DMS114 treated with DMSO at 0.1 percent for 48 hours (cell line): ENCODE data around the gene CTAG1A.
"Not testable (repeated sequence)": the region's sequence is repeated elsewhere in the genome, so short reads cannot be mapped to it uniquely, and the experiment has no call there.

ENCODE experiments used
- DNase-seq: peaks from one replicate; lab custom pipeline; 2025; ENCODE audit not compliant: unreplicated experiment; lab: John Stamatoyannopoulos, UW

CTAG1A gene

DNA sequence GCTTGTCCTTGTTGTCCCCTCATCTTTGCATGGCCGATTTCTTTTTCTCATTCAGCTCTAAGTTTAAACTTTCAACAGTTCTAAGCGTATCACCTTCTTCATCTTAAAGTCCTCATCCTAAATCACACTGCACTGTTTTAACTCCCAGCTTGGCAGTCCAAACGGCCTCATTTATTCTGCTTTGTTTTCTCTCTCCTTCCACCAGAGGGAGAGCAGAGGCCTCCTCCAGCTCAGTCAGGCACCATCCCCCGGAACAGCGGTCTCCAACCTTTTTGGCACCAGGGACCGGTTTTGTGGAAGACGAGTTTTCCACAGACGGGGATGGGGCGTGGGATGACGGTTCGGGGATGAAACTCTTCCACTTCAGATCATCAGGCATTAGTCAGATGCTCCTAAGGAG lies 14.6 kb upstream of the CTAG1A start:
- not testable (repeated sequence) for DNase-seq

DNA sequence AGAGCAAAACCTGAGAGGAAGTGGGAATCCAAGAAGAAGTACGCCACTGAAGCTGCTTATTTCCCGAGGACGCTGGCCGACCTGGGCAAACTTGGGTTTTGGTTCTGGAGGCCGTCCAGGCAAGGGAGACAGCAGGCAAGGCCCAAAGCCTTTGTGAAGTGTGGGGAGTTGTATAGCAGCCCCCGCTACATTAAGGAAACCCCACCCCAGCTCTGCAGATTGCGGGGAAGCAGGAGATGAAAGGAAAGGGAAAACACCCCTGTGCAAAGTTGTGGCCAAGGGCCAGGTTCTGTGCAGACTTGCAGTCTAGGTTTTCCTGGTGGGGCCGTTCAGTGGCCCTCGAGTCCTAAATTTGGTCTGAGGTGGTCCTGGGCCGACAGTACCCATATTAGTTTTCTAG lies 11.9 kb upstream of the CTAG1A start:
- DNase-seq = not testable (repeated sequence)

DNA sequence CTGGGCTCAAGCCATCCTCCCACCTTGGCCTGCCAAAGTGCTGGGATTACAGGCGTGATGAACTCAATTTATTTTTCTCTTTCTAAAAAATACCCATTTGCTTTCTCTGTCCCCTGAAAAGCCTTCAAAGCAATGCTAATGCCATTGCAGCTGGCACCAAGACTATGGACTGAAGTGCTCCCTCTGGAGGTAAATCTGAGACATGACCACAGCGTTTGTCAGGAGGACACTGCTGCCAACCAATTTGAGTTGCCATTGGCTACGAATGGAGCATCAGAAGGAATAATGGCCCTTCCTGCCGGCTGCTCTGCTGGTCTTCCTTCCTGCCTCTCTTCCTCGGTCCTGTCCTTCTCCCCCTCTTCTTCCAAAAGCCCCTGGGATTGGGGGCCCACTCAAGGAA lies 9.9 kb upstream of the CTAG1A start:
- not testable (repeated sequence) for DNase-seq

DNA sequence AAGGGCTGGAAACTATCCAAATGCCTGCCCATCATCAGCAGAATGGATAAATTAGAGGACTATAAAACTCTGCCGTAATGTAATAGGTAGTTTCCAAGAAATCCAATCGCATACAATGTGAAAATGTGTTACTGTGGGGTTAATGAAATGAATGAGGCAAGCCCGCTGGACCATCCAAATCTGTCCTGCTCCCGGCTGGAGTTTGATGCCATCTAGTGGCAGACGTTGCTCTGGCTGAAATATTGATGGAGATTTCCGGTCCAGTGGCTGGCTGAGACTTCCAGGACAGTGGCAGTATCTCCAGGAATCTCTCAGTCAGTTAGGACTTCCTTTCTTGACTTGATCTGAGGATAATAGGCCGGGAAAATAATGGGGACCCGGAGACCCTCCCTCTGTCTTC lies 1.9 kb upstream of the CTAG1A start:
- DNase-seq = not testable (repeated sequence)

DNA sequence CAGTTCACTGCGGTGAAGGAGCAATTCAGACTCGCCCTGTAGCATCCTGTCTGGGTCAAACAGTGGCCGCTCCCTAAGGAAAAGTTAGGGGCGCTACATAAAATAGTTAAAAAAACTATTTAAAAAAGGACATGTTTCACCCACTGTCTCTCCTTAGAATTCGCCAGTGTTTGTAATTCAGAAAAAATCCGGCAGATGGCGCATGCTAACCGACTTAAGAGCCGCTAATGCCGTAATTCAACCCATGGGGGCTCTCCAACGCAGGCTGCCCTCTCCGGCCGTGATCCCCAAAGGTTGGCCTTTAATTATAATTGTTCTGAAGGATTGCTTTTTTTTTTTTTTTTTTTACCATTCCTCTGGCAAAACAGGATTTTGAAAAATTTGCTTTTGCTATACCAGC lies 5.5 kb downstream of the CTAG1A start:
- DNase-seq = not testable (repeated sequence)

DNA sequence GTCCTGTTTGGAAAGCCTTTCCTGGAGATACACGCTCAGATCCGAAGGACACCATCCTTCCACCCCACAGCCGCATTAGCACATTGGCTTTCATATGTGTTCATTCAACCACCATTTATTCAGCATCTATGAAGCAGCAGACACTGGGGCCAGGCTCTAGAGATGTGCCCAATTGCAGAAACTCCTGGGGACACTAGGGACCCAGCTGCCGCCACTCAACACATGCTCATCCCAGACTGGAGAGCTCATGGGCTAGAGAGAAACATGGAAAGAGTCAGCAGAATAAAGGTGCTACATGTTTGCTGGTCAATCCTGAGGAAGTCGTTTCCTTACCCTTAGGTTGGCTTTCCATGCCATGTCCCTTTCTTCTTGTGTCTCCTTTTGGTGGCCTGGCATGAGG lies 7.6 kb downstream of the CTAG1A start:
- no peak for DNase-seq

DNA sequence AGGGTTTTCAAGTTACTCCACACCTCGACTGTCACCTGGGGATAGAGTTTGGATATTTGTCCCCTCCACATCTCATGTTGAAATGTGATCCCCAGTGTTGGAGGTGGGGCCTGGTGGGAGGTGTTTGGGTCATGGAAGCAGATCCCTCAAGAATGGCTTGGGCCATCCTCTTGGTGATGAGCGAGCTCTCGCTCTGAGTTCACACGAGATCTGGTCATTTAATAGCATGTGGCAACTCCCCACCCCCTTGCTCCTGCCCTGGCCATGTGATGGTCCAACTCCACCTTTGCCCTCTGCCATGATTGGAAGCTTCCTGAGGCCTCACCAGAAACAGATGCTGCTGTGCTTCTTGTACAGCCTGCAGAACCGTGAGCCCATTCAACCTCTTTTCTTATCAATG lies 8.3 kb downstream of the CTAG1A start:
- no peak for DNase-seq

DNA sequence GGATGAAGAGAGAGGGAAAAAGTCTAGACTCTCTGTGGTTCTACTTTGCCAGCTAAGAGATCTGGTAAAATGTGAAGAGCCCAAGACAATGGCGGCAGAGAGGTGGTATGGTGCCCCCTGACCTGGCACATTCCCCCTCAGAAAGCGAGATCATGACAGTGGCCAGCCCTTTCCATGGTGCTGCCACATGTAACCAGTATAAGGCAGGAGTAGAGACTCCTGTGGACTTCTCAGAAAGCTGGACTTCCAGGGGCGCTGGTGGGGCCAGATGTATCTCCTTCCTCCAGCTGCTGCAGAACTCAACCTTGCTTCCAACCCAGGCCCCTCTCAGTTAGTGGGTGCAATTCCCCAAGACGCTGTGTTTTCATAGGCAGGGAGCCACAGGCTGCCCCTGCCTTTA lies 9.6 kb downstream of the CTAG1A start:
- DNase-seq = no peak

DNA sequence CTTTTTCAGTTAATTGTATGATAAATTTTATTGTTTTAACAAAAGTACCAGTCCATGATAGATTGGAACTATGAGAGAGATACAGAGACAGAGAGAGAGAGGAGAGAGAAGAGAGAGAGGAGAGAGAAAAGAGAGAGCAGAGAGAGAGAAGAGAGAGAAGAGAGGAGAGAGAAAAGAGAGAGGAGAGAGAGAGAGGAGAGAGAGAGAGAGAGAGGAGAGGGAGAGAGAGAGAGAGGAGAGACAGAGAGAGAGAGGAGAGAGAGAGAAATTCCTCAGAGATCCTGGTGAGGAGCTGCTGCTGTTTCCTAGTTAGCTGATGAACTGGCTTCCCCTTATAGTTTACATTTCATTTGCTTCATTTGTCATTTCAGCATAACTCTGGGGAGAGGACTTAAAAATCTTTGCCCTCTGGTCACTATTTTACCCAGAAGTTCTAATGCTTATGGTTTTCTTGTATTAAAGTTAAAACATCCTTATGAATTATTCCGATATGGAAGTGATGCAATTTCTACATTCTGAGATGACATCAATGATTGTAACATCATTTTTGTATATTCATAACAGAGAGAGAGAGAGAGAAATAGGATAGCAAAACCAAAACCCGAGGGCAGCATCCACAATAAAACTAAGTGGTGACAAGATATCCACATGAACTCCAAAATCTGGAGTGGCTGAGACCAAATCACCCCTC lies 10.8 kb downstream of the CTAG1A start:
- DNase-seq = no peak

DNA sequence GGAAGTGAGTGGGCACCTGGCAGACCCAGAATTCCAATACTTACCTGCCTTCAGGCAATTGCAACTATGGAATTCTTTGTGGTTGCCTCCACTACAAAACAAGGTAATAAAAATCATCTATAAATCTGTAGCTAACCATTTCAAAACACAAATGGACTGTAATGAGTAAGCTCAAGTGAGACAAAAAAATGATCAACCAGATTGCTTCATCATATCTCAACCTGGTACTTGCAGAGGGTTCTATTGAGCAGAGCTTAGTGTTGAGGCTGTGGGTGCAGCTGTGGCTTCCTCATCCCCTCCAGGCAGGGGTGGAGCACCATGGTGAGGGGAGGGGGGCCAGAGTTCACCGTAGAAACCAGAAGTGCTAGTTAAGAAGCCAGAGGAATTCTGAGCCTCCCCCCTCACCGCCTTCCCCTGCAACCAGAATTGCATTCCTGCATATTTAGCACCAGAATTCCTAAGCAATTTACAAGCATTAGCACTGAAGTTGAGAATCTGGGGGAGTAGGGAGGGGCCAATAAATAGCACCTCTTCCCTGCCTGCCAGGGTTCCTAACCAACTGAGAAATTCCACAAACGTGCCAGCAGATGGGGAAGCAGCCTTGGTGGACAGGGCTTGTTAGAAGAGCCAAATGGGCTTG lies 11.5 kb downstream of the CTAG1A start:
- no peak for DNase-seq

DNA sequence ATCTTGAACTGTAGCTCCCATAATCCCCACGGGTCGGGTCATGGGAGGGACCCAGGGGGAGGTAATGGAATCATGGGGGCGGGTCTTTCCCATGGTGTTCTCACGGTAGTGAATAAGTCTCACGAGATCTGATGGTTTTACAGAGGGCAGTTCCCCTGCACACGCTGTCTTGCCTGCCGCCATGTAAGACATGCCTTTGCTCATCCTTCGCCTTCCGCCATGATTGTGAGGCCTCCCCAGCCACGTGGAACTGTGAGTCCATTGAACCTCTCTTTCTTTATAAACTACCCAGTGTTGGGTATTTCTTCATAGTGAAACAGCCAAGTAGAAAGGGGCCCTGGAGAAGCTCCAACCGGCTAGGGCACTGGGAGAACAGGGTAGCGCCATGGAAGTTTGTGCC lies 12.3 kb downstream of the CTAG1A start:
- no peak for DNase-seq

DNA sequence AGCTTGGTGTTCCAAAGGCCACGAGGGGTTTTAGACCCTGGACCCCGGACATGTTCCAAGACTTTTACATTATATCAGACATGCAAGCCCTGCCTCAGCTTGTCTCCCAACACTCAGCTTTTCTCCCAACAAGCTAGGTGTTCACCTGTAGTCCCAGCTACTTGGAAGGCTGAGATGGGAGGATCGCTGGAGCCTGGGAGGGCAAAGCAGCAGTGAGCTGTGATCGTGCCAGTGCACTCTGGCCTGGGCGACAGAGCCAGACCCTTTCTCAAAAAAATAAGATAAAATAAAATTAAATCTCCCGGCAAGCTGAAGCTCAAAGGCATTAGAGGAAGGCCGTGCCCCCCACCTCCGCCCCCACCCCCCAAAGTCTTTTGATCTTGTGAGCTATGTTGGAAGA lies 13.7 kb downstream of the CTAG1A start:
- DNase-seq = no peak

DNA sequence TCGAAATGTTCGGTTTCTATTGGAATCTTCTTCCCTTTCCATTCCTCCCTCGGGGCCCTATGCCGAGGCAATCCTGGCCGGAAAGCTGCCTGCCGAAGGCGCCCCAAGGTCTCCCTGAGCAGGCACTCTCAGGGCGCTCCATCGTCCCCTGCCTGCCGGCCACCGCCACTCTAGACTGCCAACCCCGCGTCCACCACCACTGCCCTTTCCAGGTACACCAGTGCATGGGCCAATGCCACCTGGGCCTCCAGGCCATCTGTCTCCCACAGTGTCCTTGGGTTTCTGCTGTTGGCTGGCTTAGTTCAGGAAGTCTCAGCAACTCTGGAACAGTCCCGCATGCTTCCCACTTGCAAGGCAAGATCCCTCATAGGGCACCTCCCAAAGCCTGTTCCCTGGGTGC lies 14.6 kb downstream of the CTAG1A start:
- no peak for DNase-seq

DNA sequence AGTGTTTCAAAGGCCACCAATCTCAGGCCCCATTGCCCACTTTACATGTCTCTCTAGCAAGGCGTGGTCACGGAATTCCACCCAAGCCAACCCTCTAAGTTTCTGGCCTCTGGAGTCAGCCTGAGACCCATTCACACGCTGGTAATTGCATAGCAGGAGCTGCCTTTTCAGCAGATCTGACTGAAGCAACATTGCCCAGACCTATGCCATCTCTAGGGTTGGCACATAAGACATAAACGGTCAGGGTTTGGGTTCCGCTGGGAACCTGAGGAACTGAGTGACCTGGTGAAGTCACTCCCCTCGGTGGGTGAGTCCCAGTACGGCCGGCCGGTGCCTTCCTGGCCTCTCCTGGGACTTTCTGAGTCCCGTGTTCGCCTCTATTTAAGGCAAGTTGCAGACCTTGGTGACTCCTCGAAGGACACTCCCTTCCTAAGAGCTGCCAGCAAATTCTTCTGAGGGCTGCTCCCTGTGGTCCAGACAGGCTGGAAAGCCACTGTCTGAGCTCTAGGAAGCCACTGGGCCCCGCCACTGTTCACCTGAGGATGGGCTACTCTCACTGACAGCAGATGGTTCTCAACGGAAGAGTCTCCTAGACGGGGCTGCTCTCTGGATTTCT lies 15.9 kb downstream of the CTAG1A start:
- DNase-seq = no peak

DNA sequence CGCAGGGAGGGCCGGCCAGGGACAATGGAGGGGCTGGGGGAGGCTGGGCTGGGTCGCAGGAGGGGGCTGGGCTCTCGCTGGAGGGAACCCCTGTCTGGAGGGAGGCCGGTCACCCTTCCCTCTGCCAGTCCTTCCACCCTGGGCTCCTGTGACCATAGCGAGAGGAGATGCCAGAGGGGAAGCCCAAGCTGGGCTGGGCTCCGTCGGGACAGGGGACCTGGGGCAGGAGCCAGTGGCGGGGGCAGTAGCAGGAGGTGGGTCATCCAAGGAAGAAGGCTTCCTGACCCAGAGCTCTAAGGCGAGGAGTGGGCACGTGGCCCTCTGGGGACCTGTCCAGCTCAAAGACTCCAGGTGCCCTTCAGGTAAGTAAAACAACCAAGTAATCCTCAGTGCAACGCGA lies 17.3 kb downstream of the CTAG1A start:
- DNase-seq = no peak

DNA sequence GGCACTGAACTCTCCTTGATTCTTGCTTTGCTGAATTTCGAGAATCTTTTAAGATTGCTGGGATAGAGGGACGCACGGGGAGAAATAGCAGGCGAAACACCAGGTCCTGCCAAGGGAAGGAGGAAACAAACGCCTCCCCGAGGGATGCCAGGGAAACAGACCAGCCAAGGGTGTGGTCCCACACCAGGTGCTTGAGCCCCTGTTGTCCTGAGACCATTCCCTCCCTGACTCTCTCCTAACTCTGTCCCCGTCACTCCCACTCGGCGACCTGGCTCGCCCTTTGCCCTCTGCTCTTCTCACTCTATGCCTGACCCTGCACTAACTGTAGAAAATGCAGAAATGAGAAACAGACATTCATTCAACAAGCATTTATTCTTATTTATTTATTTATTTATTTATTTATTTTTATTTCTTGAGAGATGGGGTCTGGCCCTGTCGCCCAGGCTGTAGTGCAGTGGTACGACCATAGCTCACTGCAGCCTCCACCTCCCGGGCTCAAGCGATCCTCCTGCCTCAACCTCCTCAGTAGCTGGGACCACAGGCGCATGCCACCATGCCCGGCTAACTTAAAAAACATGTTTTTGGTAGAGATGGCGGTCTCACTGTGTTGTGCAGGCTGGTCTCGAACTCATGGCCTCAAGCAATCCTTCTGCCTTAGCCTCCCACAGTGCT lies 18.0 kb downstream of the CTAG1A start:
- DNase-seq = no peak

DNA sequence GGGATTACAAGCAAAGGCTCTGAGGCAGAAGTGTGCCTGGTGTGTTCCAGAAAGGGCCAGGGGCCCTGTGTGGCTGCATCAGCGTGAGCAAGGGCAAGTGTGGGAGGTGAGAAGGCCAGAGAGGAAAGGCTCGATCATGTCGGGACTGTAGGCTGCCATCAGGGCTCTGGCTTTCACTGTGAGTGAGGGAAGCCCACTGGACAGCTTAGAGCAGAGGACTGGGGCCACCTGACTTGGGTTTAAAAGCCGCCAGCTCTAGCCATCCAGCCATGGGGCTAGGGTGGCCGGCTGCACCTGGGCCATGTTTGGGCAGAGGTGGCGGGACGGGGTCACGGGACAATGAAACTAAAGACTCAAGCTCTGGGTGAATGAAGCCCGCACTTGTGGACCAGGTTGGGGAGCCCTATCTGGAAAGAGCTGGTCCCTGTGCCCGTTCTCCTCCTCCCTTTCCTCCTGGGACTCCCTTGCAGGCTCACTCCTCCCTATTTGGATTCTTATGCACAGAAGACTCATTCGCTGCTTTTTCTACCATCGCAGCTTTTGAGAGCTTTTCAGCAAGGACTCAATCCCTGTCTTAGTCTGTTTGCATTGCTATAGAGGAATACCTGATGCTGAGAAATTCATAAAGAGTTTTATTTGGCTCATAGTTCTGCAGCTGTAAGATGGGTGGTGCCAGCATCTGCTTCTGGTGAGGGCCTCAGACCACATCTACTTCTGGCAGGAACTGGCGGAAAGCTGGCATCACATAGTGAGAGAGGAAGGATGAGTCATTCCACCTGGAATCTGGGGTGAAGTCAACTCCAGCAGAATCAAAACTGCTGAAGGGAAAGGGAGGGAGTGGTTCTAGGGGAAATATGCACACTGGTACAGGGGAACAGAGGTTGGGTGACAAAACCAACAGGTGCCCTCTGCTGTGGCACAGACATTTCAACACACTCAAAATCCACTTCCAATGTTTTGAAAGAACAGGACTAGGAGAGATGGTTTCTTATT lies 18.8 kb downstream of the CTAG1A start:
- DNase-seq = no peak

DNA sequence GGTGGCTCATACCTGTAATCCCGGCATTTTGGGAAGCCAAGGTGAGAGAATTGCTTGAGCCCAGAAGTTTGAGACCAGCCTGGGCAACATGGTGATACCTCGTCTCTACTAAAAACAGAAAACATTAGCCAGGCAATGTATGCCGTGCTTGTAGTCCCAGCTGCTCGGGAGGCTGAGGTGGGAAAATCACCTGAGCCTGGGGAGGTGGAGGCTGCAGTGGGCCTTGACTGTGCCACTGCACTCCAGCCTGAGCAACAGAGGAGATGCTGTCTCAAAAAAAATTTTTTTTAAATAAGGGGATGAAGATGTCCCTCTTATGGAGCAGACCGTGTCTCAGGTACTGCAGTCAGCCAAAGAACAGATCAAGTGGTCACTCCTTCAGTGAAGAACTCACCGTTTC lies 20.6 kb downstream of the CTAG1A start:
- DNase-seq = no peak

DNA sequence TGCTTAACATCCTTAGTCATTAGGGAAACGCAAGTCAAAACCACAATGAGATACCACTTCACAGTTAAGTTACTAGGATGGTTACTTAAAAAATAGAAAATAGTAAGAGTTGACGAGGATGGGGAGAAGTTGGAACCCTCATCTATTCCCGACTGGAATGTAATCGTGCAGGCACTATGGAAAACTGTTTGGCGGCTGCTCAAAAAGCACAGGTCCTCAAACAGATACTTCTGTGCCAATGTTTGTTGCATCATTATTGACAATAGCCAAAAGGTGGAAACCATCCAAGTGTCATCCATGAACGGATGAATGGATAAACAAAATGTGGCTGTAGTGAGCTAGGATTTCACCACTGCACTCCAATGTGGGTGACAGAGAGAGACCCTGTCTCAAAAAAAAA lies 22.4 kb downstream of the CTAG1A start:
- no peak for DNase-seq

DNA sequence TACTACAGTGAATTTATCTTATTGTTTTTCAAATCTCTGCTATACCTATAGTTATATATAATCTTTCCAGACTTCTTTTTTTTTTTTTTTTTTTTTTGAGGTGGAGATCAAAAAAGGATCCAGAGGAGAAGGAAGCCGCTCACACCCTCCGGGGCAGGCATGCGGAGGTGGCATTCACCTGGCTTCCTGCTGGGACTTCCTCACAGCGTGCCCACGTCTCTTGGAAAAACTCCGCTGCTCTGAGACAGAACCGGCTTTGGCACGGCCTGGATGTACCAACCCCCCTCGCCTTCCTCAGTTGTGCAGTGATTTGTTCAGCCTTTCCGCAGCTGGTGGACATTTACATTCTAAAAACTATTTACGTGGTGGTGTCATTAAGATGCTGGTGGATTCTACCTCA lies 23.0 kb downstream of the CTAG1A start:
- not testable (repeated sequence) for DNase-seq

DNA sequence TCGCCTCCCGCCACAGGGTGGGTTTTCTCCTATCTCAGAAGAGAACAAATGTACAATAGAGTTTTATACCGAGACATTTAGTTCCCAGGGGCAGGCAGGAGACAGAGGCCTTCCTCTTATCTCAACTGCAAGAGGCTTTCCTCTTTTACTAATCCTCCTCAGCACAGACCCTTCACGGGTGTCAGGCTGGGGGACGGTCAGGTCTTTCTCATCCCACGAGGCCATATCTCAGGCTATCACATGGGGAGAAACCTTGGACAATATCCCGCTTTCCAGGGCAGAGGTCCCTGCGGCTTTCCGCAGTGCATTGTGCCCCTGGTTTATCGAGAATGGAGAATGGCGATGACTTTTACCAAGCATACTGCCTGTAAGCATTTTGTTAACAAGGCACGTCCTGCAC lies 23.9 kb downstream of the CTAG1A start:
- DNase-seq = not testable (repeated sequence)
